GM12875 (cell line): Measurements from ENCODE around the gene SEC16A.

Source experiments
- H3K4me3 ChIP-seq: one replicate; pipeline ENCODE4 v1.5.1; 2011; ENCODE audit warnings: low read depth, low read length, control low read depth
- CTCF ChIP-seq: IDR thresholded peaks from 2 replicates; pipeline ENCODE4 v1.5.1; 2011; ENCODE audit warnings: low read depth, mild to moderate bottlenecking, control low read depth, inconsistent platforms, low read length, moderate library complexity, borderline replicate concordance; ENCODE audit not compliant: insufficient read depth

The SEC16A gene

GRCh38 chr9:136398286-136398685 lies 84.6 kb downstream of the SEC16A start:
- H3K4me3 ChIP-seq: no peak overlapping the region
- TF ChIP-seq CTCF: no peak

GRCh38 chr9:136397643-136398042 lies 85.2 kb downstream of the SEC16A start:
- no peak for TF ChIP-seq CTCF

GRCh38 chr9:136396219-136396515 lies 86.7 kb downstream of the SEC16A start:
- H3K4me3 ChIP-seq: no peak overlapping the region
- TF ChIP-seq CTCF: no peak

More at GRCh38 chr9:136397643-136398042, 85.2 kb downstream of the SEC16A start:
- no peak overlapping the region for H3K4me3 ChIP-seq

GRCh38 chr9:136395345-136396218 lies 87.3 kb downstream of the SEC16A start:
- H3K4me3 ChIP-seq: no peak overlapping the region
- no peak for TF ChIP-seq CTCF

GRCh38 chr9:136395020-136395340 lies 87.9 kb downstream of the SEC16A start:
- H3K4me3 ChIP-seq: no peak overlapping the region
- no peak for TF ChIP-seq CTCF

GRCh38 chr9:136394312-136395019 lies 88.4 kb downstream of the SEC16A start:
- TF ChIP-seq CTCF: no peak
- H3K4me3 ChIP-seq: no peak overlapping the region

- H3K4me3 ChIP-seq: no peak overlapping the region
- TF ChIP-seq CTCF: no peak
These were observed 89.3 kb downstream of the SEC16A start for GRCh38 chr9:136393531-136393930.
